IMR-90 (cell line): Measurements from ENCODE around the gene MRPS10. TPM values are rescaled to one million over a fixed set of nuclear protein-coding genes. Genes with fewer than 3 reads are reported as not detected.

Source experiments
- ATAC-seq: fragments of 200-7000 bp; cut with Tn5 transposase; 2 replicates; pipeline ENCODE4 v1.9.1; 2020; ENCODE audit warnings: low read depth, mild to moderate bottlenecking, moderate library complexity
- BruUV-seq: library from RNA; stranded (reverse); fragments of 400-500 nt; replicated peaks from 2 replicates; lab custom pipeline; 2021; lab: Mats Ljungman, UMichigan
- CTCF ChIA-PET: fragments of 300-600 bp; formaldehyde crosslinking; extraction: SDS; loops from one replicate; lab custom pipeline; 2021; ENCODE audit warnings: antibody characterized with exemption; lab: Yijun Ruan, JAX
- POLR2A ChIA-PET: fragments of 300-600 bp; sonication (Branson Sonifier 250); formaldehyde crosslinking; loops from one replicate; lab custom pipeline; 2022; ENCODE audit warnings: antibody characterized with exemption; ENCODE audit not compliant: unreplicated experiment; lab: Charles Lee
- DNase-seq: peaks from one replicate; pipeline ENCODE4 v3.0.0; 2013
- H2AFZ ChIP-seq: replicated peaks from 2 replicates; pipeline ENCODE3; 2013; ENCODE audit warnings: low read length, mild to moderate bottlenecking; ENCODE audit not compliant: poor library complexity
- H2AK5ac ChIP-seq: 2 replicates; pipeline ENCODE4 v1.6.1; 2013; ENCODE audit warnings: low read depth, low read length, inconsistent platforms
- H2AK9ac ChIP-seq: replicated peaks from 2 replicates; pipeline ENCODE3; 2013; ENCODE audit warnings: mild to moderate bottlenecking, low read depth, low read length, moderate library complexity; ENCODE audit not compliant: poor library complexity
- H2BK120ac ChIP-seq: 2 replicates; pipeline ENCODE4 v1.6.1; 2013; ENCODE audit warnings: low read depth, low read length, inconsistent platforms
- H2BK15ac ChIP-seq: 3 replicates; pipeline ENCODE4 v1.6.1; 2013; ENCODE audit warnings: low read depth, low read length, inconsistent platforms
- H2BK20ac ChIP-seq: 2 replicates; pipeline ENCODE4 v1.6.1; 2013; ENCODE audit warnings: low read depth, mild to moderate bottlenecking, inconsistent platforms, low read length, moderate library complexity
- H2BK5ac ChIP-seq: 2 replicates; pipeline ENCODE4 v1.6.1; 2013; ENCODE audit warnings: mild to moderate bottlenecking, low read depth, low read length, inconsistent platforms; ENCODE audit not compliant: poor library complexity, severe bottlenecking
- H3K14ac ChIP-seq: replicated peaks from 2 replicates; pipeline ENCODE4 v1.6.1; 2013; ENCODE audit warnings: low read depth, low read length, inconsistent platforms
- H3K18ac ChIP-seq: 2 replicates; pipeline ENCODE4 v1.6.1; 2013; ENCODE audit warnings: low read depth, low read length, control low read depth
- H3K23ac ChIP-seq: 2 replicates; pipeline ENCODE4 v1.6.1; 2013; ENCODE audit warnings: low read depth, low read length, inconsistent platforms
- H3K27ac ChIP-seq: 2 replicates; pipeline ENCODE4 v1.5.1; 2013; ENCODE audit warnings: mild to moderate bottlenecking, control low read depth, low read length; ENCODE audit not compliant: insufficient read depth
- H3K27me3 ChIP-seq: 2 replicates; pipeline ENCODE4 v1.6.1; 2013; ENCODE audit warnings: low read length; ENCODE audit not compliant: control insufficient read depth, insufficient read depth
- H3K36me3 ChIP-seq: 2 replicates; pipeline ENCODE4 v1.6.1; 2013; ENCODE audit warnings: low read length, mixed read lengths; ENCODE audit not compliant: control insufficient read depth, insufficient read depth
- H3K4ac ChIP-seq: 2 replicates; pipeline ENCODE4 v1.6.1; 2013; ENCODE audit warnings: low read depth, low read length, inconsistent platforms
- H3K4me1 ChIP-seq: 2 replicates; pipeline ENCODE4 v1.6.1; 2013; ENCODE audit warnings: low read length, mixed read lengths; ENCODE audit not compliant: control insufficient read depth, insufficient read depth
- H3K4me2 ChIP-seq: 2 replicates; pipeline ENCODE4 v1.6.1; 2013; ENCODE audit warnings: low read depth, mild to moderate bottlenecking, control low read depth, low read length, moderate library complexity
- H3K4me3 ChIP-seq: 2 replicates; pipeline ENCODE4 v1.5.1; 2013; ENCODE audit warnings: low read depth, mild to moderate bottlenecking, control low read depth, low read length, moderate library complexity; ENCODE audit not compliant: insufficient read depth
- H3K56ac ChIP-seq: 2 replicates; pipeline ENCODE4 v1.6.1; 2013; ENCODE audit warnings: low read length, inconsistent platforms; ENCODE audit not compliant: insufficient read depth; ENCODE audit errors: extremely low read depth
- H3K79me1 ChIP-seq, 2 experiments: 2 replicates each; pipeline ENCODE4 v1.6.1; 2013; ENCODE audit warnings: low read length in 2 of 2, inconsistent platforms in 1 of 2, low read depth in 1 of 2
- H3K9ac ChIP-seq: 2 replicates; pipeline ENCODE4 v1.6.1; 2013; ENCODE audit warnings: low read depth, low read length, control low read depth
- H3K9me1 ChIP-seq: 2 replicates; pipeline ENCODE4 v1.6.1; 2013; ENCODE audit warnings: low read length, inconsistent platforms; ENCODE audit not compliant: insufficient read depth
- H3K9me3 ChIP-seq: 2 replicates; pipeline ENCODE4 v1.6.1; 2013; ENCODE audit warnings: low read length; ENCODE audit not compliant: control insufficient read depth, insufficient read depth
- H4K20me1 ChIP-seq: 2 replicates; pipeline ENCODE4 v1.6.1; 2013; ENCODE audit warnings: low read length, inconsistent platforms; ENCODE audit not compliant: insufficient read depth
- H4K5ac ChIP-seq: 2 replicates; pipeline ENCODE4 v1.6.1; 2013; ENCODE audit warnings: mild to moderate bottlenecking, low read depth, low read length, control low read depth
- H4K8ac ChIP-seq, 2 experiments: 2 replicates each; pipeline ENCODE4 v1.6.1; 2013; ENCODE audit warnings: low read depth in 2 of 2, low read length in 2 of 2, control low read depth in 1 of 2, inconsistent platforms in 1 of 2
- H4K91ac ChIP-seq: 2 replicates; pipeline ENCODE4 v1.6.1; 2013; ENCODE audit warnings: low read depth, low read length, inconsistent platforms; ENCODE audit not compliant: insufficient read depth
- BHLHE40 ChIP-seq: fragments of 150-350 bp; IDR thresholded peaks from 2 replicates; pipeline ENCODE4 v1.6.1; 2016; ENCODE audit warnings: mild to moderate bottlenecking, low read depth, low read length
- CEBPB ChIP-seq: IDR thresholded peaks from 2 replicates; pipeline ENCODE4 v1.6.1; 2012; ENCODE audit warnings: low read depth, low read length, improper control_type of control experiment
- CHD1 ChIP-seq: IDR thresholded peaks from 2 replicates; pipeline ENCODE4 v1.6.1; 2012; ENCODE audit warnings: low read depth, low read length, improper control_type of control experiment
- CTCF ChIP-seq: conservative IDR thresholded peaks from 2 replicates; pipeline ENCODE4 v1.5.1; 2012; ENCODE audit warnings: mild to moderate bottlenecking, low read depth, low read length, improper control_type of control experiment
- ELK1 ChIP-seq: fragments of 150-350 bp; IDR thresholded peaks from 2 replicates; pipeline ENCODE4 v1.6.1; 2016; ENCODE audit warnings: low read depth, mild to moderate bottlenecking, low read length, moderate library complexity, borderline replicate concordance
- MAZ ChIP-seq: IDR thresholded peaks from 2 replicates; pipeline ENCODE4 v1.6.1; 2012; ENCODE audit warnings: low read depth, mild to moderate bottlenecking, low read length, improper control_type of control experiment, moderate library complexity, borderline replicate concordance
- MXI1 ChIP-seq: IDR thresholded peaks from 2 replicates; pipeline ENCODE4 v1.6.1; 2012; ENCODE audit warnings: low read depth, mild to moderate bottlenecking, low read length, moderate library complexity, borderline replicate concordance
- NFE2L2 ChIP-seq: fragments of 150-350 bp; IDR thresholded peaks from 2 replicates; pipeline ENCODE4 v1.6.1; 2016; ENCODE audit warnings: low read depth, mild to moderate bottlenecking, low read length
- POLR2A ChIP-seq: IDR thresholded peaks from 2 replicates; pipeline ENCODE4 v1.6.1; 2012; ENCODE audit warnings: mild to moderate bottlenecking, low read depth, low read length
- RAD21 ChIP-seq: IDR thresholded peaks from 2 replicates; pipeline ENCODE4 v1.6.1; 2012; ENCODE audit warnings: low read length, improper control_type of control experiment
- RCOR1 ChIP-seq: IDR thresholded peaks from 2 replicates; pipeline ENCODE4 v1.6.1; 2012; ENCODE audit warnings: mild to moderate bottlenecking, low read length, improper control_type of control experiment; ENCODE audit not compliant: insufficient replicate concordance
- RFX5 ChIP-seq: IDR thresholded peaks from 2 replicates; pipeline ENCODE4 v1.8.0; 2012; ENCODE audit warnings: low read depth, mild to moderate bottlenecking, low read length, moderate library complexity
- SMC3 ChIP-seq: fragments of 150-350 bp; IDR thresholded peaks from 2 replicates; pipeline ENCODE4 v1.6.1; 2016; ENCODE audit warnings: low read depth, mild to moderate bottlenecking, antibody characterized with exemption, low read length, moderate library complexity
- USF2 ChIP-seq: fragments of 150-350 bp; IDR thresholded peaks from 2 replicates; pipeline ENCODE4 v1.6.1; 2017; ENCODE audit warnings: mild to moderate bottlenecking, antibody characterized with exemption, low read length, low read depth
- WGBS, 2 experiments: methylation state at CpG; one replicate each; pipeline versions ENCODE4 v1.1.5 to v1.1.7; 2013; ENCODE audit warnings: missing lambda C conversion rate in 2 of 2; ENCODE audit not compliant: insufficient read length in 1 of 2; ENCODE audit errors: extremely low coverage in 2 of 2; 5-methylcytosine and 5-hydroxymethylcytosine counted together
- dilution Hi-C: fragments of 300-500 bp; cut with HindIII; formaldehyde crosslinking; loops from one replicate; pipeline ENCODE4 v1.14.3; 2018; ENCODE audit warnings: low sequenced_read_pairs; ENCODE audit not compliant: unreplicated experiment
- in situ Hi-C: fragments of 300-500 bp; cut with MboI; formaldehyde crosslinking; loops from 3 replicates; pipeline ENCODE4 v1.14.3; 2019; ENCODE audit warnings: low sequenced_read_pairs, inconsistent platforms, mixed read lengths
- intact Hi-C: fragments of 100-400 bp; cut with micrococcal nuclease; formaldehyde crosslinking; loops from 2 replicates; pipeline ENCODE4 v1.10.0; 2022
- polyA plus RNA-seq, 3 experiments: library from polyadenylated mRNA; depleted of rRNA; stranded (reverse); fragments of >200 nt; gene quantifications; 2 replicates each; pipeline ENCODE4 v1.2.3, GENCODE V29; 2012; ENCODE audit warnings: low replicate concordance in 1 of 3
- total RNA-seq: library from RNA; depleted of rRNA; stranded (reverse); fragments of >200 nt; gene quantifications from 2 replicates; pipeline ENCODE4 v1.2.3, GENCODE V29; 2012

The MRPS10 gene
- total and polyA plus RNA-seq, 2 of the 4 experiments (the other 2 are of a cell fraction): 28.5 to 47.0 TPM

- BruUV-seq: no TSS peak
- Histone ChIP-seq H2BK120ac (no peak overlapping the region), H2AFZ (no peak overlapping the region), H4K91ac (no peak overlapping the region), H2BK15ac (no peak overlapping the region), H3K9ac (no peak overlapping the region), H3K56ac (no peak overlapping the region), H3K9me1 (no peaks in the 10 kb centered on the region), H3K9me3 (no peaks in the 10 kb centered on the region), H2AK9ac (no peak overlapping the region), H3K4me2 (no peak overlapping the region), H3K18ac (no peak overlapping the region), H3K36me3 (peaks cover 20% of the 10 kb centered on the region), H2BK5ac (no peak overlapping the region), H3K27ac (no peak overlapping the region), H3K14ac (no peak overlapping the region), H3K79me1 (peaks cover 14 to 27% of the 10 kb centered on the region in 2 experiments; a peak in 2 of 4 replicates), H4K20me1 (no peaks in the 10 kb centered on the region; the same call in 1 of the 2 replicates), H2BK20ac (no peak overlapping the region), H3K4ac (no peak overlapping the region), H2AK5ac (no peak overlapping the region), H3K4me3 (no peak overlapping the region), H3K23ac (no peak overlapping the region), H4K5ac (no peak overlapping the region), H3K4me1 (peaks cover 2% of the 10 kb centered on the region; the same call in 1 of the 2 replicates), H4K8ac (no peak overlapping the region), H3K27me3 (no peaks in the 10 kb centered on the region)
- no peak for DNase-seq
- dilution Hi-C loops: no loop called here
- in situ Hi-C loops: loop anchor here (5.0 kb wide), 1 partner anchor 134 kb away; no protein-coding TSS in a partner anchor
- ChIA-PET CTCF (interaction anchor here (0.6 kb wide), 1 partner anchor 523 kb away, joined by 5 read pairs; no protein-coding TSS in a partner anchor), POLR2A (no interaction called here)
- intact Hi-C loops: loop anchor here (10.0 kb wide), 1 partner anchor 427 kb away; the partner anchor contains the start of genes PRICKLE4 and TOMM6
- TF ChIP-seq MAZ (no peak), RFX5 (no peak), POLR2A (no peak), CHD1 (no peak), RAD21 (no peak), MXI1 (no peak), RCOR1 (no peak), CTCF (no peak), NFE2L2 (no peak), BHLHE40 (no peak), ELK1 (no peak), CEBPB (no peak), SMC3 (no peak), USF2 (no peak)
- WGBS, 2 experiments: no CpG with 5 or more reads among the region's 6 CpGs
- ATAC-seq: no peak
Observed at GRCh38 chr6:42211726-42212125, 5.9 kb downstream of the MRPS10 start.
